Measurements from ENCODE around the gene PRICKLE2. TPM values are rescaled to one million over a fixed set of nuclear protein-coding genes. Genes with fewer than 3 reads are reported as not detected.

The PRICKLE2 gene
- total and polyA plus RNA-seq, 2 donors (not counting 3 experiments of a cell fraction or from before 2014, with no cell fraction given) = 3.0 to 7.1 TPM

DNA sequence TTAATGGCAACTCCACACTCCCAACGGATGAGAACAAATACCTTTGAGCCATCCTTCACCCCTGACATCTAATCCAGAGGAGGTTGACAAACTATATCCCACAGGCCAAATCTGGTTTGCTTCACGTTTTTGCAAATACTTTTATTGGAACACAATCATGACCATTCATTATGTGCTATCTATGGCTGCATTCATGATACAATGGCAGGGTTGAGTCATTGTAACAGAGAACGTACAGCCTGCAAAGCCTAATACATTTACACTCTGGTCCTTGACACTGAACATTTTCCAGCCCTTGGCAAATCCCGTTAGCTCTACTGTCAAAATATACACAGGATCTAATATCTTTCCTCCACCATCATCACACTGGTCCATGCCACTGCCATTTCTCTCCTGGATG lies 7.6 kb upstream of the PRICKLE2 start:
- H3K27me3 ChIP-seq (ENCODE audit: control insufficient read depth in 2 of 2, insufficient read depth in 2 of 2, low read length in 2 of 2) = peaks cover 5 to 7% of the 10 kb centered on the region in 2 experiments
- no TSS peak for BruUV-seq (replicated peaks)
- H4K20me1 ChIP-seq (replicated peaks; ENCODE audit: control insufficient read depth, extremely low read depth, insufficient read depth, low read length) = no peaks in the 10 kb centered on the region
- H3K9me3 ChIP-seq (replicated peaks; ENCODE audit: control insufficient read depth, insufficient read depth, low read length) = no peaks in the 10 kb centered on the region
- POLR2A ChIA-PET = no interaction called here
- no peaks in the 10 kb centered on the region for H3K9me1 ChIP-seq (replicated peaks; ENCODE audit: control insufficient read depth, extremely low read depth, insufficient read depth, low read length)
- H2AFZ ChIP-seq (ENCODE audit: low read depth, low read length) = no peak overlapping the region
- CTCF ChIA-PET = no interaction called here
- dilution Hi-C loops (cut with MboI; ENCODE audit: extremely low pct_ligation_motif_present, low sequenced_read_pairs) (no loop called here), intact Hi-C loops (cut with micrococcal nuclease) (no loop called here)
- no peaks in the 10 kb centered on the region for H3K4me1 ChIP-seq (ENCODE audit: control insufficient read depth, extremely low read depth, insufficient read depth, low read length)
- H3K9ac ChIP-seq (replicated peaks; ENCODE audit: extremely low read depth, insufficient read depth, low read length) = no peak overlapping the region
- DNase-seq (ENCODE audit: low read depth, low spot score) (no peak), FAIRE-seq (no peak)
- H3K79me2 ChIP-seq (ENCODE audit: control insufficient read depth, insufficient read depth, low read length) = no peaks in the 10 kb centered on the region
- no peak overlapping the region for H3K27ac ChIP-seq (ENCODE audit: insufficient read depth, low read depth, low read length)
- H3K36me3 ChIP-seq (ENCODE audit: control insufficient read depth in 2 of 2, extremely low read depth in 1 of 2, insufficient read depth in 2 of 2, low read length in 2 of 2) = no peaks in the 10 kb centered on the region
- H3K4me3 ChIP-seq (replicated peaks in 1 of 3; ENCODE audit: insufficient read depth in 1 of 3, low read depth in 1 of 3, low read length in 3 of 3) = no peak overlapping the region
- no peak for TF ChIP-seq JUN (IDR thresholded peaks at IDR 0.05; ENCODE audit: borderline replicate concordance, insufficient read depth, insufficient read length, low read depth)
- TF ChIP-seq MYC (IDR thresholded peaks at IDR 0.05; ENCODE audit: low read depth, low read length) = no peak
- no peak for TF ChIP-seq POLR2AphosphoS5 (IDR thresholded peaks at IDR 0.05; ENCODE audit: insufficient read depth, low read depth, low read length)
- TF ChIP-seq POLR2A (IDR thresholded peaks at IDR 0.05; ENCODE audit: low read depth, low read length) = no peak
- no peak for TF ChIP-seq EZH2 (IDR thresholded peaks at IDR 0.05; ENCODE audit: borderline replicate concordance, low read depth, low read length, severe bottlenecking)
- TF ChIP-seq GATA2 (IDR thresholded peaks at IDR 0.05; ENCODE audit: insufficient read depth, insufficient read length, low read depth, low read length) = no peak
- TF ChIP-seq, protein P1, sequence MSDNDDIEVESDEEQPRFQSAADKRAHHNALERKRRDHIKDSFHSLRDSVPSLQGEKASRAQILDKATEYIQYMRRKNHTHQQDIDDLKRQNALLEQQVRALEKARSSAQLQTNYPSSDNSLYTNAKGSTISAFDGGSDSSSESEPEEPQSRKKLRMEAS (IDR thresholded peaks at IDR 0.05; ENCODE audit: insufficient read depth, insufficient read length) = no peak
- TF ChIP-seq FOS (IDR thresholded peaks at IDR 0.05; ENCODE audit: borderline replicate concordance, insufficient read depth, low read length) = no peak
- TF ChIP-seq, protein P2, sequence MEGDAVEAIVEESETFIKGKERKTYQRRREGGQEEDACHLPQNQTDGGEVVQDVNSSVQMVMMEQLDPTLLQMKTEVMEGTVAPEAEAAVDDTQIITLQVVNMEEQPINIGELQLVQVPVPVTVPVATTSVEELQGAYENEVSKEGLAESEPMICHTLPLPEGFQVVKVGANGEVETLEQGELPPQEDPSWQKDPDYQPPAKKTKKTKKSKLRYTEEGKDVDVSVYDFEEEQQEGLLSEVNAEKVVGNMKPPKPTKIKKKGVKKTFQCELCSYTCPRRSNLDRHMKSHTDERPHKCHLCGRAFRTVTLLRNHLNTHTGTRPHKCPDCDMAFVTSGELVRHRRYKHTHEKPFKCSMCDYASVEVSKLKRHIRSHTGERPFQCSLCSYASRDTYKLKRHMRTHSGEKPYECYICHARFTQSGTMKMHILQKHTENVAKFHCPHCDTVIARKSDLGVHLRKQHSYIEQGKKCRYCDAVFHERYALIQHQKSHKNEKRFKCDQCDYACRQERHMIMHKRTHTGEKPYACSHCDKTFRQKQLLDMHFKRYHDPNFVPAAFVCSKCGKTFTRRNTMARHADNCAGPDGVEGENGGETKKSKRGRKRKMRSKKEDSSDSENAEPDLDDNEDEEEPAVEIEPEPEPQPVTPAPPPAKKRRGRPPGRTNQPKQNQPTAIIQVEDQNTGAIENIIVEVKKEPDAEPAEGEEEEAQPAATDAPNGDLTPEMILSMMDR (IDR thresholded peaks at IDR 0.05; ENCODE audit: extremely low read depth in 1 of 2, insufficient read depth in 1 of 2, low read depth in 1 of 2, low read length in 2 of 2) = no peak
- H3K4me2 ChIP-seq (ENCODE audit: insufficient read depth, low read length) = no peak overlapping the region
